ENCODE data around the gene RGS3.

DNA sequence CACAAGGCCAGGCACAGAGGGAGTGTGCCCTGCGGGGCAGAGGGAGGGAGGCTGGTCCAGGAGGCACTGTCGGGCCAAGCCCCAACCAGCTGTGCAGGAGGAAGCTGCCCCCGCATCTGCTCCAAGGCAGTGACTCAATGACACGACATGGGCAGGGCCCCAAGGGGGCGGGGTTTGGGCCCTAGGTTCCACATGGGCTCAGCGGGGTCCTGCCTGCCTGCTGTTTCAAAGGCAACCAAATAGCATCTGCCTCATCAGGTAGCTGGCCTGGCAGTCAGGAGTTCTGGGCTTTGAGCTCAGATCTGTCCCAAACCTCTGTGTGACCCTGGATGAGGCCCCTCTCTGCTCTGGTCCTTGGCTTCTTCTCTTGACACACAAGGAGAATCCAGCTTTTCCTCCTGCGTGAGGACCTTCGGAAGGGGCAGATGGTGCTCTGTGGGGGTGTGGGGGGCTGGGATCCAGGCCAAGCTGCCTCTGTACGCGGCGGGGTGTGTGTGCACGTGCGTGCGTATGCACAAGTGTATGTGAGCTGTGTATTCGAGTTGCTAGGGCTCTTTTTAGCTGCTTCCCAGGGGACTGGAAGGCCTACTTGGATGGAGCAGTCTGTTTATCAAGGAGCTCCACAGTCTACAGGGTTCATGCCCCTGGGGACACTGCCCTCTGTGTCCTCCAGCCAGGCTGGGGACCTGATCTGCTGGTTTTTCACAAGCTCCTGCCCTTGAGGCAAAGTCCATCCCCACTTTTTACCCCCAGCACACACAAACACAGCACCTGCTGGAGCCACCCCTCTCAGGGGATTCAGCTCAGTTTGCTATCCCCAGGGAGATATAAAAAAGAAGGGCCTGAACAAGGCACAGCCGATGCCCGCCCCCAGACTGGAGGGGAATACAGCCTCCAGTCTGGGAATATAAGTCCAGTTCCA lies 138.9 kb downstream of the RGS3 start:
- TF ChIP-seq ZNF292 (CRISPR knock-in tag; IDR thresholded peaks at IDR 0.05; ENCODE audit: borderline replicate concordance, low read depth) (peak; percentile 74), ZNF501 (CRISPR knock-in tag; IDR thresholded peaks at IDR 0.05) (no peak), REXO4 (CRISPR knock-in tag; IDR thresholded peaks at IDR 0.05; ENCODE audit: borderline replicate concordance) (no peak), ZNF713 (CRISPR knock-in tag; IDR thresholded peaks at IDR 0.05) (no peak), CBX5 (CRISPR knock-in tag; IDR thresholded peaks at IDR 0.05; ENCODE audit: borderline replicate concordance) (no peak), NPAS2 (CRISPR knock-in tag; IDR thresholded peaks at IDR 0.05; ENCODE audit: borderline replicate concordance) (no peak), CC2D1A (CRISPR knock-in tag; IDR thresholded peaks at IDR 0.05) (no peak), JUN (CRISPR knock-in tag; IDR thresholded peaks at IDR 0.05) (no peak), PRMT3 (CRISPR knock-in tag; IDR thresholded peaks at IDR 0.05; ENCODE audit: borderline replicate concordance, low read depth) (no peak)
- TF ChIP-seq, protein P1, sequence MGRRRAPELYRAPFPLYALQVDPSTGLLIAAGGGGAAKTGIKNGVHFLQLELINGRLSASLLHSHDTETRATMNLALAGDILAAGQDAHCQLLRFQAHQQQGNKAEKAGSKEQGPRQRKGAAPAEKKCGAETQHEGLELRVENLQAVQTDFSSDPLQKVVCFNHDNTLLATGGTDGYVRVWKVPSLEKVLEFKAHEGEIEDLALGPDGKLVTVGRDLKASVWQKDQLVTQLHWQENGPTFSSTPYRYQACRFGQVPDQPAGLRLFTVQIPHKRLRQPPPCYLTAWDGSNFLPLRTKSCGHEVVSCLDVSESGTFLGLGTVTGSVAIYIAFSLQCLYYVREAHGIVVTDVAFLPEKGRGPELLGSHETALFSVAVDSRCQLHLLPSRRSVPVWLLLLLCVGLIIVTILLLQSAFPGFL (CRISPR knock-in tag; IDR thresholded peaks at IDR 0.05), result no peak
- TF ChIP-seq, protein P2, sequence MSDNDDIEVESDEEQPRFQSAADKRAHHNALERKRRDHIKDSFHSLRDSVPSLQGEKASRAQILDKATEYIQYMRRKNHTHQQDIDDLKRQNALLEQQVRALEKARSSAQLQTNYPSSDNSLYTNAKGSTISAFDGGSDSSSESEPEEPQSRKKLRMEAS (IDR thresholded peaks at IDR 0.05), result no peak
- TF ChIP-seq, protein P3, sequence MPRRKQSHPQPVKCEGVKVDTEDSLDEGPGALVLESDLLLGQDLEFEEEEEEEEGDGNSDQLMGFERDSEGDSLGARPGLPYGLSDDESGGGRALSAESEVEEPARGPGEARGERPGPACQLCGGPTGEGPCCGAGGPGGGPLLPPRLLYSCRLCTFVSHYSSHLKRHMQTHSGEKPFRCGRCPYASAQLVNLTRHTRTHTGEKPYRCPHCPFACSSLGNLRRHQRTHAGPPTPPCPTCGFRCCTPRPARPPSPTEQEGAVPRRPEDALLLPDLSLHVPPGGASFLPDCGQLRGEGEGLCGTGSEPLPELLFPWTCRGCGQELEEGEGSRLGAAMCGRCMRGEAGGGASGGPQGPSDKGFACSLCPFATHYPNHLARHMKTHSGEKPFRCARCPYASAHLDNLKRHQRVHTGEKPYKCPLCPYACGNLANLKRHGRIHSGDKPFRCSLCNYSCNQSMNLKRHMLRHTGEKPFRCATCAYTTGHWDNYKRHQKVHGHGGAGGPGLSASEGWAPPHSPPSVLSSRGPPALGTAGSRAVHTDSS (CRISPR knock-in tag; conservative IDR thresholded peaks at IDR 0.05), result no peak
- TF ChIP-seq, protein P4, sequence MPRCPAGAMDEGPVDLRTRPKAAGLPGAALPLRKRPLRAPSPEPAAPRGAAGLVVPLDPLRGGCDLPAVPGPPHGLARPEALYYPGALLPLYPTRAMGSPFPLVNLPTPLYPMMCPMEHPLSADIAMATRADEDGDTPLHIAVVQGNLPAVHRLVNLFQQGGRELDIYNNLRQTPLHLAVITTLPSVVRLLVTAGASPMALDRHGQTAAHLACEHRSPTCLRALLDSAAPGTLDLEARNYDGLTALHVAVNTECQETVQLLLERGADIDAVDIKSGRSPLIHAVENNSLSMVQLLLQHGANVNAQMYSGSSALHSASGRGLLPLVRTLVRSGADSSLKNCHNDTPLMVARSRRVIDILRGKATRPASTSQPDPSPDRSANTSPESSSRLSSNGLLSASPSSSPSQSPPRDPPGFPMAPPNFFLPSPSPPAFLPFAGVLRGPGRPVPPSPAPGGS (CRISPR knock-in tag; IDR thresholded peaks at IDR 0.05), result peak; percentile 72; the same call in 1 of the 2 replicates
